ENCODE measurements around the gene C6orf58.
"Not testable (repeated sequence)": the region's sequence is repeated elsewhere in the genome, so short reads cannot be mapped to it uniquely, and the experiment has no call there.

The C6orf58 gene

DNA sequence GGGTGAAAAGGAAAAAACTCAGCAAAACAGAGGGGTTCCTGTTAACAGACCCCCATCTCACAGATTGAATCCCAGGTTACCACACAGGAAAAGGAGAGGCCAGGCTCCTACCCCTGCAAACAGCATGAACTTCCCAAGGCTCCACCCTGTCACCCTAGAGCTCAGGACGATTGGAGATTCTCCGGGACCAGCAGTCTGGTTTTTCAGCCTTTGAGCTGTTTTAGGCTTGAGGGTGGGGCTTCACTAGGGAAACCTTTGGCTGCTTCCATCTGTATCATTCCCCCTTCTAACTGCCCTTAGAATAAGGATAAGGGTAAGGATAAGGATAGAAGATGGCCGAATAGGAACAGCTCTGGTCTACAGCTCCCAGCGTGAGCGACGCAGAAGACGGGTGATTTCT, 16.0 kb downstream of the C6orf58 start:
- no peak for DNase-seq

DNA sequence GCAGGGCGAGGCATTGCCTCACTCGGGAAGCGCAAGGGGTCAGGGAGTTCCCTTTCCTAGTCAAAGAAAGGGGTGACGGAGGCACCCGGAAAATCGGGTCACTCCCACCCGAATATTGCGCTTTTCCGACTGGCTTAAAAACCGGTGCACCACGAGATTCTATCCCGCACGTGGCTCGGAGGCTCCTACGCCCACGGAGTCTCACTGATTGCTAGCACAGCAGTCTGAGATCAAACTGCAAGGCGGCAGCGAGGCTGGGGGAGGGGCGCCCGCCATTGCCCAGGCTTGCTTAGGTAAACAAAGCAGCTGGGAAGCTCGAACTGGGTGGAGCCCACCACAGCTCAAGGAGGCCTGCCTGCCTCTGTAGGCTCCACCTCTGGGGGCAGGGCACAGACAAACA, 16.5 kb downstream of the C6orf58 start:
- not testable (repeated sequence) for DNase-seq

DNA sequence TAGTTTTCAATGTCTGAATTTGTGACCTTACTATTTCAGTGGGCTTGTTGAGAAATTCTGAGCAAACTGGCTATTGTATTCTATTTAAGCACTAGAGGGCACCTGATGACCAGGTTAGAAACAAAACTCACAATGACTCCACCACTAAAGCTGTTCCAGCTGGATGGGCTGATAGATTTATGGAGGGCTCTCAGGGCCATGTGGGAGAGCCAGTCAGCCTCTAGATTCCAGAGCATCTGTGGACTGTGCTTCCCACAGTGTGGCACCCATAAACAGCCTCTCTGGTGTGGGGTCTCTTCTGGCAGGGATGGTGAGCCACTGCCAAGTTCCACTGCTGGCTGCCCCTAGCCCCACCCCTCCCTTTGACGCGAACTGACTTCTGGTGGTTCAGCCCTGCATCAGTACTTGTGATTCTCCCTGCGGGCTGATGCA, 29.2 kb downstream of the C6orf58 start:
- DNase-seq: no peak

GRCh38 chr6:127608554-127609270, 31.7 kb downstream of the C6orf58 start:
- DNase-seq: no peak

GRCh38 chr6:127618729-127619128, 41.8 kb downstream of the C6orf58 start:
- DNase-seq: no peak

GRCh38 chr6:127630800-127631199, 53.8 kb downstream of the C6orf58 start:
- no peak for DNase-seq

DNA sequence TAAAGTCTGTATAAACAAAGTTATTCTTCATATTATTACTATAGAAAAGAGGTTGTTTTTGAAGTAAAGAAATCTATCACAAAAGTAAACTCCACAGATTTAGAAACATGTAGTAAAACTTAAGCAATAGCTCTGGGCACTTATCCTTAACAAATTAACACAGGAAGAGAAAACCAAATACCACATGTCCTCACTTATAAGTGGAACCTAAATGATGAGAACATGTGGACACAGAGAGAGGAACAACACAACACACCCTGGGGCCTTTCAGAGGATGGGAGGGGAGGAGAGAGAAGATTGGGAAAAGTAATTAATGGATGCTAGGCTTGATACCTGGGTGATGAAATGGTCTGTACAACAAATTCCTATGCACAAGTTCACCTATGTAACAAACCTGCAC, 57.2 kb downstream of the C6orf58 start:
- DNase-seq: no peak

DNA sequence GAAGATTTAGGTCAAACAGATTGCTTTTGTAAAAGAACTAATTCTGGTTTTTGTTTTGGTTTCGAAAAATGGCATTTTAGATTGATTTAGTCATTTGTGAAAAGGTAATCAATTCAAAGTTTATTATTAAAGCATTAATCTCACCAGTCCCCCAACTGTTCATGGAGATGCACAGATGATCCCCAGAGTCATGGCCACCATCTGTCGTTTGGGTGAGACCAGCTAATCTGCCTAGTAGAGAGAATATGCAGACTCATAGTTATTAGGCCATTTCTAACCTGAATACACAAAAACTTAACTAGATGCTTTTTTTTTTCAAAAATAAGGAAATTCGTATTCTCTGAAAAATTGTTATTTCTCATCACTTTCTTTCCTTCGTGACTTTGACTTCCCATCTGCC, 58.1 kb downstream of the C6orf58 start:
- DNase-seq: no peak

- no peak for DNase-seq
Observed at GRCh38 chr6:127637830-127638409, 60.9 kb downstream of the C6orf58 start.

All from right forelimb (tissue), 1 donor.